Hematopoietic multipotent progenitor cell treated with erythropoietin and hydrocortisone succinate and interleukin-3 and kit ligand, for 15 days (in vitro differentiated cells): Measurements from ENCODE around the gene IMPA2.

Experiments
- DNase-seq: peaks from one replicate; pipeline ENCODE4 v3.0.0-alpha.2; 2015; ENCODE audit warnings: low spot score

Gene IMPA2

GRCh38 chr18:11990539-11990938, 9.2 kb downstream of the IMPA2 start:
- no peak for DNase-seq

DNA sequence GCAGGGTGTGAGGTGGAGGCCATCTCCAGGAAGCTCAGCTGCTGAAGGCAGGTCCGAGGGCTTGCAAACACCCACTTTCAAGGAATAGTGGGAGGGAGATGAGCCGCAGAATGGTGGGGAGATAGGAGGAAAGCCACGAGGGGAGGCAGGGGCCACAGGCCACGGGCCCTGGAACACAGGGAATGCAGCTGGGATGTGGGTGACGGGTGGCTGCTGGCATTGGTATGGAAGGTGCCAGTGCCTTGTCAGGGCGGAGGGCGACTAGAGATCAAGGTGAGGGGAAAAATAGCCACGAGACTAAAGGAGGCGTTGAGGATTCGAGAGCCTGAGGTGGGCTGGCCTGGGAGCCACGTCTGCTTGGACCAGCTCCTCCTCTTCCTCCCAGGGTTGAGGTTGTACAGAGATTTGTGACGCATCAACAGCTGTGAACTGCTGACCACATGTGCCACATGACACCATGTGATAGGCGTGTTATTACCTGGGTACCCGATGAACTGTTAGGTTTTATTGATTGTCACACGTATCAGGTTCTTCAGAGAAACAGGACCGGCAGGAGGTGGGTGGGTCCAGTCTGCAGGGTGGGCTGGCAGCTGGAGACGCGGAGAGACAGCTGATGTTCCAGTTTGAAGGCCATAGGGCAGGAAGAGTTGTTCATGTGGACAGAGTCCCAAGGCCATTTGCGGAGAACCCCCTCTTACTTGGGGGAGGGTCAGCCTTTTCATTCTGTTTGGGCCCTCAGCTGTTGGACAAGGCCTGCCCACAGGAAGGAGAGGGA, 9.9 kb downstream of the IMPA2 start:
- DNase-seq = no peak

DNA sequence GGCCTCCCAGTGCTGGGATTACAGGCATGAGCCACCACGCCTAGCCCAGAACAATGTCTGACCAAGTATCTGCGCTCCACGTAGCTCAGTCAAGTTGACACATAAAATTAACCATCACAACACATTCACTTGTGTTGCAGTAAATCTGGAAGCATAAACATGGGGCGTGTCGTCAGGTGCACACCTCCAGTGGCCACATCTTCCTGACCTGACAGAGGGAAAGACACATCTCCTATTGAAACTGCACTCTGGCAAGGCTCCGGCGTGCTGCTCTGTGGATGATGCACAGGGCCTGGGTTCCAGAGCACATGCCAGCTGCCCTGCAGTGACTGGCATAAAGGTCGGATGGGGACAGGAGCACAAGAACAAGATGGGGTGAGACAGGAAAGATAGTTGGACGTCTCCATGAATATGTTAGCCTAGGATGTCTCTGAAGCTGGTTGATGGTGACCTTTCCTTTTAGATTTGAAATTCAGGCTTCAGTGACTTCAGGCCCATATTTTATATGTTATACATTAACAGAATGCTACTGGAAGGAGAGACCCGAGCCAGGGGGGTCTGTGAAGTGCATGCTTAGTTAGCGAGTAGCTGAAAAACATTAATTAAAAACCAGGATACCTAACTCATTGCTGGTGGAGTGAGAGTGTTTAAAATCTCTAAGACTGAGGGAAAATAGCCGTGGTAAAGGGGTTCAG, 10.9 kb downstream of the IMPA2 start:
- DNase-seq = no peak

GRCh38 chr18:11993264-11993916, 12.1 kb downstream of the IMPA2 start:
- no peak for DNase-seq

- DNase-seq = no peak
Measured at GRCh38 chr18:11994336-11994702, 13.0 kb downstream of the IMPA2 start.

- DNase-seq = no peak
Measured at GRCh38 chr18:11994703-11995444, 13.6 kb downstream of the IMPA2 start.

- DNase-seq = peak; percentile 76
Measured at GRCh38 chr18:11995445-11996189, 14.3 kb downstream of the IMPA2 start.

GRCh38 chr18:11996190-11996754, 15.0 kb downstream of the IMPA2 start:
- DNase-seq = no peak

- DNase-seq = no peak
Measured at GRCh38 chr18:11996907-11997306, 15.6 kb downstream of the IMPA2 start.

DNA sequence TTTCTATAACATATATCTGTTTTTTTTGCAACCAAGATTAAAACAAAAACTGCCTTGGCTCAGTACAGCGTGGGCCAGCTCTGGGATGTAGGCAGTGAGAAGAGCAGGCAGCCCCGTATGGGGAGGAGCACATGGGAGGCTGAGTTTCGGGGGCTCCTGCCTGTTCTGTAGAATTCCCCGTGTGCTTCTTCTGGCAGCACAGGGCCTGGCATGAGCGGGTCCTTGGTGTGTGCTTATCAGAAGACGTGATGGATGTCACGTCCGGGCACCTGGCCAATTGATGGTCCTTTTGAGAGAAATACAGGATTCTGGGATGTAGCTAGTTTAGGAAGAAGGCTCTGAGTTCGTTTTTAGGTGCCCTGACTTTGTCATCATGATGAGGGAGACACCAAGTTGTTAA, 16.2 kb downstream of the IMPA2 start:
- DNase-seq = no peak

- no peak for DNase-seq
Measured at GRCh38 chr18:11998193-11998592, 16.9 kb downstream of the IMPA2 start.

DNA sequence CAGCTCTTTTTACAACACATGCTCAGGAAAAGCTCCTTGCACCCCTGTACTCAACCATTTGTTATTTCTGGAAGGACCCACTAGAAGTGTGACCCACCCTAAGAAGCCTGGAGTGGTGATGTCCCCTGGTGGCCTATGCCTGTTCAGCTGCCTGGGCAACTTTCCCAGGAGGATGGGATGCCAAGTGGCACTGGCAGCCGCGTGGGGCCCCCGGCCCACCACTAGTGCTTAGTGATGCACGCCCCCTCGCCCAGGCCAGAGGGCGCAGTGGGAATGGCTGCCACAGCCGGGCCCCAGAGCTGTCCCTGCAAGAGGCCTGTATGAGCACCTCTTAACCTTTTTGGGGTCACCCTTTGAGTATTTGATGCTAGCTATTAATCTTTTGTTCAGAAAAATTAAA, 18.1 kb downstream of the IMPA2 start:
- DNase-seq = no peak

GRCh38 chr18:12000072-12000659, 18.9 kb downstream of the IMPA2 start:
- no peak for DNase-seq

DNA sequence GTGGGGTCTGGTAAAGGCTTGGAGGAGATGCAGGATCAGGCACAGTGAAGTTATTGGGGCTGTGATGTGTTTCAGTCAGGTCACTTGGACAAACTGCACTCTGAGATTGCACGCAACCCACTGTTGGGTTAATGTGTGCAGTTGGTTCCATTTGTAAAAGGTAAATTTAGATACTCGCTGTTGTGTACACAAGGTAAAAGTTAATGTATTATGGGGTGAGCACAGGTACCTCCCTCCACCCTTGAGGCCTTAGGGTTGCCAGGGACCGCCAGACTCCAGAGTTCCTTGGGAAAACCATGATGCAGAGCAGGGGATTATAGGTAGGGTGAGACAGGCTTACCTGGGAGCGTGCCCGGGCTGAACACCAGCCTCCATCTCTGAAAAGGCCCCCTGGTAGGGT, 20.1 kb downstream of the IMPA2 start:
- DNase-seq = no peak

GRCh38 chr18:12003894-12004293, 22.6 kb downstream of the IMPA2 start:
- no peak for DNase-seq

DNA sequence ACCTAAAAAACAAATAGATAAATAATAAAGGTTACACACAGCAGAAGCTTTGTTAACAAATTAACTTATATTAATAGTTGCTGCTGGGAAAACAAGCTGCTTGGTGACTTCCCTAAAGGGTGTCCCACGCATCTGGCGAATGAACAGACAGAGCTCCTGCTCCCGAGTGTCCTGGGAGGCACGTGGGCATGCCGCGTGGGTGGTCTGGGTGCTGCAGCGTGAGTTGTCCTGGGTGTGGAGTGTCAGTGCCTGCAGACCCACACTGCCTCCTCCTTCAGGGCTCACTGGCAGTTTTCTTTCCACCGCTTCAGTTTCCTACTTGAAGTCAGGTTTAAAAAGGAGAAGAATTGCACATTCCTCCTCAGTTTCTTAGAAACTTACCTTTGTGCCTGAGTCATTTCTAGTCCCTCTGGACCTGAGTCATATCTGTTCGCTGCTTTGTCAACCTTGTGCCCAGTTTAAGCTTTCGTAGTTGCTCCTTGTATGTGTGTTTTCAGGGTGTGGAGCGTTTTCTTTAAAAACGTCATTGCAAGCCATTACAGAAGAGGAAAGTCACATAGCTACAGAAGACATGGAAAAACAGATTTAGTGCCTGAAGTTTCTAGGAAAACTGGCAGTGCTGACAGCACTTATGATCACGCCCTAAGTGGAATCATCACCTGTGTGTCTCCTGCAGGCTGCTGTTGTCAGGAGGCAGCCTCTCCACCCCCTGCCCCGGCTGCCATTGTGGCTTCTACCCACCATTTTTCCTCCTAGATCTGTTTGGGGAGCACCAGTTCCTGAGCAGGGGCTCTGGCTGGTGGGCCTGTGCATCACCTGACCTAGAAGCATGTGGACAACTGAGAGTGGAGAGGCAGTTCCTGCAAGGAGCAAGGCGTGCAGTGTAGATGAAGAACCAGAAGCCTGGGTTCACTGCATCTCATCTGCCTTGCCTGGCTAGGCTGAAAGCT, 24.5 kb downstream of the IMPA2 start:
- no peak for DNase-seq

DNA sequence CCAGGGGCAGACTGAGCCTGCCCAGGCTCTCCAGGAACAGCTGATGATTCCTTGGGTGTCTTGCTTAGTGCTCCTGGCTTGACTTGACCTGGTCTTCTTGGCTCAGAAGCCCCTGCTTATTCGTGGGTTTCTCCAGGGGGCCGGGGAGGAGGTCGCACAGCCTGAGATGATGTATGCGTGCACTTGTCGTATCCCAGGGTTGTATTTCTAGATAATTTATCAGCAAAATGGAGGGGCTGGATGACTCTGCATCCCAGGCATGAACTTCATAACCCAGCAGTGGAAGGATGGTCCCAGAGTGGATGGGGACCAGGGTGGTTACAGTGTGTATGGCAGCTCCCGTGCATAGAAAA, 25.2 kb downstream of the IMPA2 start:
- no peak for DNase-seq

DNA sequence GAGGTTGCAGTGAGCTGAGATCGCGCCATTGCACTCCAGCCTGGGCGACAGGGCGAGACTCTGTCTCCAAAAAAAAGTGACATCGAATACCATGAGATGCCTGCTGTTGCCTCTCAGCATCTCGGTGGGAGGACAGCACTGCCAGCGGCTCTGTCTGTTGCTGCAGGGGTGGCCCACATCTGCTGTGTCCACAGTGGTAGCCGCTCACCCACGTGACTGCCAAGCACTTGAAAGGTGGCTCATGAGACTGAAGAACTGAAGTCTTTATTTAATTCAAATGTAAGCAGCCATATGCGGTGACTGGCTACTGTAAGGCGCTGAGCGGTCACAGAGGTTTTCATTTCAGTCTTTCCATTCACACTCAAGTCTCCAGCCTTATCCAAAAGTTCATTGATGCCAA, 25.8 kb downstream of the IMPA2 start:
- DNase-seq = no peak

DNA sequence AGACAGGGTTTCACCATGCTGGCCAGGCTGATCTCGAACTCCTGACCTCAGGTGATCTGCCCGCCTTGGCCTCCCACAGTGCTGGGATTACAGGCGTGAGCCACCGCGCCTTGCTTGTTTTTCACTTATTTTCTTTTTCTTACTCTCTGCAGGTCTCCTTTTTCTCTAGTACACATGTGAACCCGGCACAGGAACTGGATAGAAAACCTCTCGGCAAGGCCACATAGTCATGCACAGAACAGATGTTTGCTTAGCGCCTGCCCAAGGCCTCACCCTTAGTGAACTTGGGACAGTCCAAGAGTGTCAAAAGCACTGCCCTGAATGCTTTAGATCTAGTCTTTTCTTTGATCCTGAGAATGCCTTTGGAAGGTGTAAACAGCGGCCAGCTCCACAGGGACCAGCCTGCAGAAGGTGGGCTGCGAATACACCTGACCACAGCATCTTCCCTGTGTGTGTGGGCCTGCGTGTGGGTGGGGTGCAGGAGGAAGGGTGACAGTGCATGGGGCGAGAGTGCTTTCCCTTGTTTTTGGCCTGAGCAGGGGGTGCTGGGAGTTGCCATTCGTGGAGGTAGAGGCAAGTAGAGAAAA, 27.0 kb downstream of the IMPA2 start:
- DNase-seq = no peak
